Activated CD4-positive, alpha-beta T cell treated with anti-CD3 and anti-CD28 coated beads, Interleukin-2, amount 10 ng/mL, durations not matched to agents 24 days and 14 days (primary cell): ENCODE measurements around the gene ADAMTS7. TPM values are rescaled to one million over a fixed set of nuclear protein-coding genes. Genes with fewer than 3 reads are reported as not detected.
"Not testable (repeated sequence)": the region's sequence is repeated elsewhere in the genome, so short reads cannot be mapped to it uniquely, and the experiment has no call there.

Experiments
- DNase-seq: peaks from one replicate; pipeline ENCODE4 v3.0.0; 2022
- H3K27ac Mint-ChIP-seq: one replicate; pipeline ENCODE4 v1.8.0; 2022; ENCODE audit warnings: mild to moderate bottlenecking, mixed read lengths
- H3K27me3 Mint-ChIP-seq: one replicate; pipeline ENCODE4 v1.8.0; 2022; ENCODE audit warnings: mixed read lengths
- H3K36me3 Mint-ChIP-seq: one replicate; pipeline ENCODE4 v1.8.0; 2022; ENCODE audit warnings: low read depth, mild to moderate bottlenecking, mixed read lengths
- H3K4me1 Mint-ChIP-seq: one replicate; pipeline ENCODE4 v1.8.0; 2021; ENCODE audit warnings: mixed read lengths
- H3K4me3 Mint-ChIP-seq: one replicate; pipeline ENCODE4 v1.8.0; 2022; ENCODE audit warnings: mild to moderate bottlenecking, moderate library complexity, mixed read lengths
- H3K9me3 Mint-ChIP-seq: one replicate; pipeline ENCODE4 v1.8.0; 2021; ENCODE audit warnings: mixed read lengths
- intact Hi-C: fragments of 100-400 bp; cut with micrococcal nuclease; formaldehyde crosslinking; loops from one replicate; pipeline ENCODE4 v1.15.1; 2023
- total RNA-seq: library from RNA; stranded (reverse); gene quantifications from 2 replicates; pipeline ENCODE4 v1.2.3, GENCODE V29; 2022

The ADAMTS7 gene
- total RNA-seq, 1 donor from 2014 or later = 1.3 TPM

- H3K4me1 Mint-ChIP-seq, H3K36me3 Mint-ChIP-seq, H3K27me3 Mint-ChIP-seq, DNase-seq, intact Hi-C loops, H3K9me3 Mint-ChIP-seq, H3K27ac Mint-ChIP-seq, H3K4me3 Mint-ChIP-seq: not testable (repeated sequence)
Observed at GRCh38 chr15:78781381-78781780, 29.9 kb downstream of the ADAMTS7 start.

- intact Hi-C loops = loop anchor here (10.0 kb wide), 1 partner anchor 805 kb away; no protein-coding TSS in a partner anchor
- not testable (repeated sequence) for H3K27me3 Mint-ChIP-seq, H3K4me1 Mint-ChIP-seq, H3K9me3 Mint-ChIP-seq, H3K27ac Mint-ChIP-seq, DNase-seq, H3K36me3 Mint-ChIP-seq, H3K4me3 Mint-ChIP-seq
Observed at GRCh38 chr15:78779975-78780374, 31.3 kb downstream of the ADAMTS7 start.

GRCh38 chr15:78779176-78779785, 32.0 kb downstream of the ADAMTS7 start:
- H3K4me3 Mint-ChIP-seq, H3K4me1 Mint-ChIP-seq, H3K36me3 Mint-ChIP-seq, H3K9me3 Mint-ChIP-seq, H3K27me3 Mint-ChIP-seq, DNase-seq, H3K27ac Mint-ChIP-seq: not testable (repeated sequence)
- intact Hi-C loops = loop anchor here (10.0 kb wide), 1 partner anchor 804 kb away; no protein-coding TSS in a partner anchor

GRCh38 chr15:78778422-78778821, 32.8 kb downstream of the ADAMTS7 start:
- Mint-ChIP-seq H3K9me3 (no peaks in the 10 kb centered on the region), H3K4me1 (peaks cover 2% of the 10 kb centered on the region), H3K36me3 (no peaks in the 10 kb centered on the region), H3K27me3 (no peaks in the 10 kb centered on the region), H3K4me3 (no peak overlapping the region), H3K27ac (no peak overlapping the region)
- intact Hi-C loops = loop anchor here (10.0 kb wide), 1 partner anchor 804 kb away; no protein-coding TSS in a partner anchor
- no peak for DNase-seq

GRCh38 chr15:78777953-78778345, 33.3 kb downstream of the ADAMTS7 start:
- H3K4me1 Mint-ChIP-seq, DNase-seq, H3K27ac Mint-ChIP-seq, H3K36me3 Mint-ChIP-seq, H3K9me3 Mint-ChIP-seq, H3K27me3 Mint-ChIP-seq, H3K4me3 Mint-ChIP-seq: not testable (repeated sequence)
- intact Hi-C loops = loop anchor here (10.0 kb wide), 1 partner anchor 803 kb away; no protein-coding TSS in a partner anchor

GRCh38 chr15:78777290-78777952, 33.8 kb downstream of the ADAMTS7 start:
- not testable (repeated sequence) for H3K9me3 Mint-ChIP-seq, H3K27me3 Mint-ChIP-seq, DNase-seq, H3K27ac Mint-ChIP-seq, H3K36me3 Mint-ChIP-seq, H3K4me1 Mint-ChIP-seq, H3K4me3 Mint-ChIP-seq
- intact Hi-C loops = loop anchor here (10.0 kb wide), 1 partner anchor 803 kb away; no protein-coding TSS in a partner anchor

GRCh38 chr15:78776046-78776925, 35.0 kb downstream of the ADAMTS7 start:
- not testable (repeated sequence) for H3K27ac Mint-ChIP-seq, H3K36me3 Mint-ChIP-seq
- intact Hi-C loops = loop anchor here (10.0 kb wide), 1 partner anchor 801 kb away; no protein-coding TSS in a partner anchor

GRCh38 chr15:78775472-78775871, 35.8 kb downstream of the ADAMTS7 start:
- intact Hi-C loops = loop anchor here (10.0 kb wide), 1 partner anchor 801 kb away; no protein-coding TSS in a partner anchor

More at GRCh38 chr15:78776046-78776925, 35.0 kb downstream of the ADAMTS7 start:
- not testable (repeated sequence) for H3K4me3 Mint-ChIP-seq, DNase-seq, H3K9me3 Mint-ChIP-seq, H3K4me1 Mint-ChIP-seq, H3K27me3 Mint-ChIP-seq

GRCh38 chr15:78774451-78774990, 36.7 kb downstream of the ADAMTS7 start:
- H3K36me3 Mint-ChIP-seq, H3K4me1 Mint-ChIP-seq: not testable (repeated sequence)

More at GRCh38 chr15:78775472-78775871, 35.8 kb downstream of the ADAMTS7 start:
- H3K36me3 Mint-ChIP-seq = no peaks in the 10 kb centered on the region
- peaks cover 2% of the 10 kb centered on the region for H3K4me1 Mint-ChIP-seq
- no peak overlapping the region for H3K27ac Mint-ChIP-seq
- no peak for DNase-seq
- no peak overlapping the region for H3K4me3 Mint-ChIP-seq
- no peaks in the 10 kb centered on the region for H3K27me3 Mint-ChIP-seq
- H3K9me3 Mint-ChIP-seq = no peaks in the 10 kb centered on the region

GRCh38 chr15:78773765-78774450, 37.4 kb downstream of the ADAMTS7 start:
- H3K27me3 Mint-ChIP-seq, H3K27ac Mint-ChIP-seq, H3K4me1 Mint-ChIP-seq, H3K4me3 Mint-ChIP-seq, H3K36me3 Mint-ChIP-seq, DNase-seq, H3K9me3 Mint-ChIP-seq: not testable (repeated sequence)
- intact Hi-C loops = loop anchor here (10.0 kb wide), 1 partner anchor 799 kb away; no protein-coding TSS in a partner anchor

More at GRCh38 chr15:78774451-78774990, 36.7 kb downstream of the ADAMTS7 start:
- DNase-seq, H3K27ac Mint-ChIP-seq, H3K4me3 Mint-ChIP-seq, H3K9me3 Mint-ChIP-seq, H3K27me3 Mint-ChIP-seq: not testable (repeated sequence)
- intact Hi-C loops = loop anchor here (10.0 kb wide), 1 partner anchor 800 kb away; no protein-coding TSS in a partner anchor

GRCh38 chr15:78772738-78773137, 38.5 kb downstream of the ADAMTS7 start:
- intact Hi-C loops = loop anchor here (10.0 kb wide), 1 partner anchor 798 kb away; no protein-coding TSS in a partner anchor
- no peaks in the 10 kb centered on the region for H3K36me3 Mint-ChIP-seq
- H3K9me3 Mint-ChIP-seq = no peaks in the 10 kb centered on the region
- DNase-seq = no peak
- H3K4me1 Mint-ChIP-seq = peaks cover 2% of the 10 kb centered on the region
- no peak overlapping the region for H3K4me3 Mint-ChIP-seq
- no peak overlapping the region for H3K27ac Mint-ChIP-seq
- H3K27me3 Mint-ChIP-seq = no peaks in the 10 kb centered on the region

- H3K27me3 Mint-ChIP-seq, DNase-seq: not testable (repeated sequence)
- intact Hi-C loops = loop anchor here (10.0 kb wide), 1 partner anchor 797 kb away; no protein-coding TSS in a partner anchor
Observed at GRCh38 chr15:78771436-78772000, 39.7 kb downstream of the ADAMTS7 start.

More at GRCh38 chr15:78771436-78772000, 39.7 kb downstream of the ADAMTS7 start:
- H3K36me3 Mint-ChIP-seq, H3K4me3 Mint-ChIP-seq, H3K9me3 Mint-ChIP-seq, H3K4me1 Mint-ChIP-seq, H3K27ac Mint-ChIP-seq: not testable (repeated sequence)
